ENCODE data around the gene PCNX2. TPM values are rescaled to one million over a fixed set of nuclear protein-coding genes. Genes with fewer than 3 reads are reported as not detected.
A peak's percentile ranks its signal among the peaks of the same experiment; 100 is the strongest.
"Not testable (repeated sequence)": the region's sequence is repeated elsewhere in the genome, so short reads cannot be mapped to it uniquely, and the experiment has no call there.

Gene PCNX2
- total and polyA plus RNA-seq, 2 donors (not counting 1 experiment from before 2014, with no cell fraction given), result 13.0 to 37.8 TPM

- Histone ChIP-seq H3K9ac (ENCODE audit: insufficient read depth, low read length) (no peak overlapping the region), H3K27ac (ENCODE audit: insufficient read depth, low read length) (no peak overlapping the region), H3K4me2 (ENCODE audit: extremely low read depth, insufficient read depth, low read length) (no peak overlapping the region), H3K4me3 (replicated peaks in 1 of 4; ENCODE audit: control extremely low read depth in 1 of 4, insufficient read depth in 1 of 4, low read depth in 3 of 4, low read length in 4 of 4) (no peak overlapping the region), H3K4me1 (ENCODE audit: control insufficient read depth, extremely low read depth, insufficient read depth, low read length) (no peaks in the 10 kb centered on the region), H3K79me2 (ENCODE audit: control insufficient read depth, insufficient read depth, low read length) (no peaks in the 10 kb centered on the region), H4K20me1 (ENCODE audit: control insufficient read depth, extremely low read depth, insufficient read depth, low read length) (no peaks in the 10 kb centered on the region), H3K9me3 (ENCODE audit: control insufficient read depth, insufficient read depth, low read depth, low read length) (no peaks in the 10 kb centered on the region), H3K27me3 (ENCODE audit: control insufficient read depth, insufficient read depth, low read length) (no peaks in the 10 kb centered on the region), H2AFZ (ENCODE audit: low read length) (no peak overlapping the region), H3K36me3 (ENCODE audit: control insufficient read depth, insufficient read depth, low read length) (no peaks in the 10 kb centered on the region)
- peak in 1 of 2 donors; percentile 40 for DNase-seq (ENCODE audit: low read depth in 2 of 2)
- TF ChIP-seq EZH2 (IDR thresholded peaks at IDR 0.05; ENCODE audit: low read length, missing control alignments) (no peak), CTCF (conservative IDR thresholded peaks at IDR 0.05 in 1 of 2, IDR thresholded peaks at IDR 0.05 in 1 of 2; ENCODE audit: low read depth in 1 of 2, low read length in 2 of 2) (no peak)
Observed at GRCh38 chr1:233138788-233139585, 156.5 kb downstream of the PCNX2 start.

- Histone ChIP-seq H3K4me2 (ENCODE audit: extremely low read depth, insufficient read depth, low read length) (no peak overlapping the region), H2AFZ (ENCODE audit: low read length) (no peak overlapping the region), H3K4me1 (ENCODE audit: control insufficient read depth, extremely low read depth, insufficient read depth, low read length) (no peaks in the 10 kb centered on the region), H3K79me2 (ENCODE audit: control insufficient read depth, insufficient read depth, low read length) (no peaks in the 10 kb centered on the region), H3K4me3 (replicated peaks in 1 of 4; ENCODE audit: control extremely low read depth in 1 of 4, insufficient read depth in 1 of 4, low read depth in 3 of 4, low read length in 4 of 4) (no peak overlapping the region), H3K27me3 (ENCODE audit: control insufficient read depth, insufficient read depth, low read length) (no peaks in the 10 kb centered on the region), H4K20me1 (ENCODE audit: control insufficient read depth, extremely low read depth, insufficient read depth, low read length) (no peaks in the 10 kb centered on the region), H3K36me3 (ENCODE audit: control insufficient read depth, insufficient read depth, low read length) (no peaks in the 10 kb centered on the region), H3K27ac (ENCODE audit: insufficient read depth, low read length) (no peak overlapping the region), H3K9ac (ENCODE audit: insufficient read depth, low read length) (no peak overlapping the region), H3K9me3 (ENCODE audit: control insufficient read depth, insufficient read depth, low read depth, low read length) (no peaks in the 10 kb centered on the region)
- no peak for TF ChIP-seq EZH2 (IDR thresholded peaks at IDR 0.05; ENCODE audit: low read length, missing control alignments)
- TF ChIP-seq CTCF (conservative IDR thresholded peaks at IDR 0.05 in 1 of 2, IDR thresholded peaks at IDR 0.05 in 1 of 2; ENCODE audit: low read depth in 1 of 2, low read length in 2 of 2), result no peak
- DNase-seq (ENCODE audit: low read depth in 2 of 2), result no peak
Observed at GRCh38 chr1:233135833-233136232, 159.7 kb downstream of the PCNX2 start.

GRCh38 chr1:233132445-233132844, 163.1 kb downstream of the PCNX2 start:
- Histone ChIP-seq H3K9me3 (ENCODE audit: control insufficient read depth, insufficient read depth, low read depth, low read length) (no peaks in the 10 kb centered on the region), H4K20me1 (ENCODE audit: control insufficient read depth, extremely low read depth, insufficient read depth, low read length) (no peaks in the 10 kb centered on the region), H3K36me3 (ENCODE audit: control insufficient read depth, insufficient read depth, low read length) (no peaks in the 10 kb centered on the region), H2AFZ (ENCODE audit: low read length) (no peak overlapping the region), H3K4me1 (ENCODE audit: control insufficient read depth, extremely low read depth, insufficient read depth, low read length) (no peaks in the 10 kb centered on the region), H3K9ac (ENCODE audit: insufficient read depth, low read length) (no peak overlapping the region), H3K27me3 (ENCODE audit: control insufficient read depth, insufficient read depth, low read length) (no peaks in the 10 kb centered on the region), H3K4me2 (ENCODE audit: extremely low read depth, insufficient read depth, low read length) (no peak overlapping the region), H3K4me3 (replicated peaks in 1 of 4; ENCODE audit: control extremely low read depth in 1 of 4, insufficient read depth in 1 of 4, low read depth in 3 of 4, low read length in 4 of 4) (no peak overlapping the region), H3K27ac (ENCODE audit: insufficient read depth, low read length) (no peak overlapping the region), H3K79me2 (ENCODE audit: control insufficient read depth, insufficient read depth, low read length) (no peaks in the 10 kb centered on the region)
- TF ChIP-seq CTCF (conservative IDR thresholded peaks at IDR 0.05 in 1 of 2, IDR thresholded peaks at IDR 0.05 in 1 of 2; ENCODE audit: low read depth in 1 of 2, low read length in 2 of 2) (no peak), EZH2 (IDR thresholded peaks at IDR 0.05; ENCODE audit: low read length, missing control alignments) (no peak)
- DNase-seq (ENCODE audit: low read depth in 2 of 2), result no peak

- H4K20me1 ChIP-seq (ENCODE audit: control insufficient read depth, extremely low read depth, insufficient read depth, low read length); H3K27ac ChIP-seq (ENCODE audit: insufficient read depth, low read length); H2AFZ ChIP-seq (ENCODE audit: low read length); H3K4me2 ChIP-seq (ENCODE audit: extremely low read depth, insufficient read depth, low read length); H3K4me1 ChIP-seq (ENCODE audit: control insufficient read depth, extremely low read depth, insufficient read depth, low read length); H3K4me3 ChIP-seq (replicated peaks in 1 of 4; ENCODE audit: control extremely low read depth in 1 of 4, insufficient read depth in 1 of 4, low read depth in 3 of 4, low read length in 4 of 4); H3K9ac ChIP-seq (ENCODE audit: insufficient read depth, low read length); H3K9me3 ChIP-seq (ENCODE audit: control insufficient read depth, insufficient read depth, low read depth, low read length); H3K27me3 ChIP-seq (ENCODE audit: control insufficient read depth, insufficient read depth, low read length); H3K79me2 ChIP-seq (ENCODE audit: control insufficient read depth, insufficient read depth, low read length); H3K36me3 ChIP-seq (ENCODE audit: control insufficient read depth, insufficient read depth, low read length); DNase-seq (ENCODE audit: low read depth in 2 of 2): not testable (repeated sequence)
Observed at GRCh38 chr1:233129031-233129430, 166.5 kb downstream of the PCNX2 start.
